Testis (tissue), 3 donors: ENCODE results near the gene ASCL4. TPM values are rescaled to one million over a fixed set of nuclear protein-coding genes. Genes with fewer than 3 reads are reported as not detected.

Experiments used
- DNase-seq: peaks from one replicate; pipeline ENCODE4 v3.0.0-alpha.2; 2019
- H3K27ac ChIP-seq, 2 donors: fragments of 200-600 bp; sonication (generic); one replicate each; pipeline ENCODE4 v1.5.1; 2019
- H3K27me3 ChIP-seq: fragments of 200-600 bp; sonication (generic); one replicate; pipeline ENCODE4 v1.5.1; 2019
- H3K36me3 ChIP-seq: fragments of 200-600 bp; sonication (generic); one replicate; pipeline ENCODE4 v1.5.1; 2017; ENCODE audit warnings: low read depth; ENCODE audit errors: missing control alignments
- H3K4me1 ChIP-seq: fragments of 200-600 bp; sonication (generic); one replicate; pipeline ENCODE4 v1.5.1; 2019
- H3K4me3 ChIP-seq, 2 donors: fragments of 200-600 bp; sonication (generic); one replicate each; pipeline ENCODE4 v1.5.1; 2017 to 2019
- H3K9me3 ChIP-seq: fragments of 200-600 bp; sonication (generic); one replicate; pipeline ENCODE4 v1.5.1; 2017
- POLR2A ChIP-seq: fragments of 450-650 bp; IDR thresholded peaks from one replicate; pipeline ENCODE4 v1.6.1; 2017; ENCODE audit warnings: antibody characterized with exemption, mild to moderate bottlenecking, moderate library complexity
- WGBS, 2 donors: methylation state at CpG; one replicate each; pipeline ENCODE4 v1.1.5; 2018; 5-methylcytosine and 5-hydroxymethylcytosine counted together
- intact Hi-C: fragments of 100-400 bp; cut with DNase I; formaldehyde crosslinking; loops from one replicate; pipeline ENCODE4 v1.15.1; 2023; ENCODE audit warnings: low total_unique reads
- polyA plus RNA-seq: library from polyadenylated mRNA; stranded (reverse); fragments of 350-450 nt; fragmentation: Illumina TruSeq; extraction: RNeasy Lipid Tissue Mini Kit (QIAGEN cat#74804); gene quantifications from one replicate; pipeline ENCODE4 v1.2.3, GENCODE V29; 2014; ENCODE audit warnings: low read depth, low replicate concordance; ENCODE audit not compliant: insufficient read depth
- total RNA-seq, 2 donors: library from RNA; depleted of rRNA; stranded (reverse); fragments of >200 nt; gene quantifications; one replicate each; pipeline ENCODE4 v1.2.3, GENCODE V29; 2016
- TF ChIP-seq, protein P1 (sequence below), 3 experiments: fragments of 450-650 bp in 2 of 3; fragments of 200-600 bp in 1 of 3; sonication (generic) in 1 of 3; IDR thresholded peaks; one replicate each; pipeline ENCODE4 v1.5.1; 2016 to 2019; ENCODE audit warnings: antibody characterized with exemption in 3 of 3, mild to moderate bottlenecking in 2 of 3, moderate library complexity in 1 of 3

ASCL4 gene
- total and polyA plus RNA-seq, 3 donors from 2014 or later, result 0.13 to 0.50 TPM; not detected in 1

DNA sequence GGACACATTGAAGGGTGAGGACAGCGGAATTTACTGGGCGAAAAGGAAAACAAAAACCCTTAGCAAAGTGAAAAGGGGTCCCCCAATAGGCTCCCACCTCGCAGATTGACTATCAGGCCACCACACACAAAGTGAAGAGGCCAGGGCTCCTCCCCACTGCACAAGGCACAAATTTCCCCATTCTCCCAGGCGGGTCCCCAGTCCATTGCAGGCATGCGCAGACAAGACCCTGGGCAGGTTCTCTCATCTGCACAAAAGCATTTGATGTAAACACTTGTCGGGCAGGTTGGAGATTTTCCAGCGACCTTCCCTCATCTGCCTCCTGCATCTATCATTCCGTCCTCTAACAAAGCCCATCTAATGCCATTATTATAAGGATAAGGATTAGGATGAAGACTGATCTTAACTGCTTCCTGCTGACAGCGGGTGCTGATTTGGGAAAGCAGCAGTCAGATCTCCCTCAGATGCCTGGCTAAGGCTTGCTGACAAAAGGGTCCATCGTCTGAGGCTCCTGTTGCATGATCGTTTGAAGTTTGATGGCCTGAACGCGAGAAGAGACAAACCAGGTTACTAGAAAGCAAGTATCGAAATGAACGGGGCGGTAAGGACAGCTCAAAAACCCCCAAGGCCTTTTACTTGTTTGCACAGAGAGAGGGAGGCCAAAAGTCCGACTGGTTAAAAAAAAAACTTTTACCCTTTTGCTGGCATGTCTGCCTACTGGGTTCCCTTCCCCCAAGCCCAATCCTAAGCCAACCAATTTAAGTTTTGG is 14.4 kb downstream of the ASCL4 start:
- Histone ChIP-seq H3K4me1 (no peaks in the 10 kb centered on the region), H3K27me3 (no peaks in the 10 kb centered on the region), H3K9me3 (no peaks in the 10 kb centered on the region), H3K27ac (no peak overlapping the region), H3K36me3 (no peaks in the 10 kb centered on the region), H3K4me3 (no peak overlapping the region)
- WGBS, 2 donors, result 78 to 84% methylated on average over 17 of the region's 17 CpGs
- intact Hi-C loops, result no loop called here
- TF ChIP-seq POLR2A, result no peak
- TF ChIP-seq, protein P1, sequence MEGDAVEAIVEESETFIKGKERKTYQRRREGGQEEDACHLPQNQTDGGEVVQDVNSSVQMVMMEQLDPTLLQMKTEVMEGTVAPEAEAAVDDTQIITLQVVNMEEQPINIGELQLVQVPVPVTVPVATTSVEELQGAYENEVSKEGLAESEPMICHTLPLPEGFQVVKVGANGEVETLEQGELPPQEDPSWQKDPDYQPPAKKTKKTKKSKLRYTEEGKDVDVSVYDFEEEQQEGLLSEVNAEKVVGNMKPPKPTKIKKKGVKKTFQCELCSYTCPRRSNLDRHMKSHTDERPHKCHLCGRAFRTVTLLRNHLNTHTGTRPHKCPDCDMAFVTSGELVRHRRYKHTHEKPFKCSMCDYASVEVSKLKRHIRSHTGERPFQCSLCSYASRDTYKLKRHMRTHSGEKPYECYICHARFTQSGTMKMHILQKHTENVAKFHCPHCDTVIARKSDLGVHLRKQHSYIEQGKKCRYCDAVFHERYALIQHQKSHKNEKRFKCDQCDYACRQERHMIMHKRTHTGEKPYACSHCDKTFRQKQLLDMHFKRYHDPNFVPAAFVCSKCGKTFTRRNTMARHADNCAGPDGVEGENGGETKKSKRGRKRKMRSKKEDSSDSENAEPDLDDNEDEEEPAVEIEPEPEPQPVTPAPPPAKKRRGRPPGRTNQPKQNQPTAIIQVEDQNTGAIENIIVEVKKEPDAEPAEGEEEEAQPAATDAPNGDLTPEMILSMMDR (IDR thresholded peaks at IDR 0.05), result no peak
- DNase-seq, result no peak

DNA sequence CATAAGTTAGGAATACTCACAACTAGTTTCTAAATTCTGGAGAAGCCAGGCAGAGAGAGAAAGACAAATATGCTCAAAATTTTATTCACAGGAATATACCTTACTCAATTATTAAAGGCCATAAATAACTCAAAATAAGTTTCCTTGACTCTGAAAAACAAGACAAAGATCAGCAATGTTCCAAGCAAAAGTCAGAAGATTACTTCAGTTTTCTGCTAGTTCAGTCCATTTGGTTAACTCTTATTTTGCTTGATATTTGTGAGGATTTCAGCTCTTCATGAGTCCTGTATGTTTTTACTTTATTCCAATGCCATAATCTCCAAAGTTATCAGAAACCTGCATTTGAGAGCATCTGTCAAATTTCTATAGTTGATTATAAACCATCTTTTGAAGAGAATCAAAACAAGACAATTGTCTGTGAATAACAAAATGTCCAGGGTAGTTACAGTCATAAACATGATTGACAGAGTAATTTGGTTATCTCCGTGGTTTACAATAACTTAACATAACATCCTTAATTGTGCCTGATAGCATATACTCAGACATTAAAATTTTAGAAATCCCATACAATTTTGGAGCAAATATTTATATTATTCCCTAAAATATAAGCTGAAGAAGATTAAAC is 17.1 kb downstream of the ASCL4 start:
- no peak overlapping the region for H3K27ac ChIP-seq
- intact Hi-C loops, result no loop called here
- no peak overlapping the region for H3K4me3 ChIP-seq
- H3K27me3 ChIP-seq, result no peaks in the 10 kb centered on the region
- no peak for DNase-seq
- no peaks in the 10 kb centered on the region for H3K9me3 ChIP-seq
- TF ChIP-seq POLR2A, result no peak
- TF ChIP-seq, protein P1 (IDR thresholded peaks at IDR 0.05), result no peak
- H3K36me3 ChIP-seq, result no peaks in the 10 kb centered on the region
- no peaks in the 10 kb centered on the region for H3K4me1 ChIP-seq
- WGBS, 2 donors, result 66 to 79% methylated on average over 1 of the region's 1 CpG

DNA sequence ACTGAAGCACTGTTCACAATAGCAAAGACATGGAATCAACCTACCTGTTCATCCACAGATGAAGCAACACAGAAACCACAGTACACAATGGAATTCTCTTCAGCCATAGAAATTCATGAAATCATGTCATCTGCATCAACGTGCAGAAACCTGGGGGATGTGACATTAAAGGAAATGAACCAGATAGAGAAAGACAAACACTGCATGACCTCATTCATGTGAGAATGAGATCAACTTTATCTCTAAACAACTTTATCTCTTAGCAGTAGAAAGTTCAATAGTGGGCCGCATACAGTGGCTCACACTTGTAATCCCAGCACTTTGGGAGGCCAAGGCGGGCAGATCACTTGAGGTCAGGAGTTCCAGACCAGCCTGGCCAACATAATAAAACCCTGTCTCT is 19.9 kb downstream of the ASCL4 start:
- no peak overlapping the region for H3K4me3 ChIP-seq
- H3K36me3 ChIP-seq, result no peaks in the 10 kb centered on the region
- H3K27me3 ChIP-seq, result no peaks in the 10 kb centered on the region
- no peak overlapping the region for H3K27ac ChIP-seq
- DNase-seq, result no peak
- H3K9me3 ChIP-seq, result no peaks in the 10 kb centered on the region
- intact Hi-C loops, result no loop called here
- no peaks in the 10 kb centered on the region for H3K4me1 ChIP-seq
- WGBS, 2 donors, result 67 to 68% methylated on average over 3 of the region's 3 CpGs
- TF ChIP-seq, protein P1 (IDR thresholded peaks at IDR 0.05), result no peak
- TF ChIP-seq POLR2A, result no peak

DNA sequence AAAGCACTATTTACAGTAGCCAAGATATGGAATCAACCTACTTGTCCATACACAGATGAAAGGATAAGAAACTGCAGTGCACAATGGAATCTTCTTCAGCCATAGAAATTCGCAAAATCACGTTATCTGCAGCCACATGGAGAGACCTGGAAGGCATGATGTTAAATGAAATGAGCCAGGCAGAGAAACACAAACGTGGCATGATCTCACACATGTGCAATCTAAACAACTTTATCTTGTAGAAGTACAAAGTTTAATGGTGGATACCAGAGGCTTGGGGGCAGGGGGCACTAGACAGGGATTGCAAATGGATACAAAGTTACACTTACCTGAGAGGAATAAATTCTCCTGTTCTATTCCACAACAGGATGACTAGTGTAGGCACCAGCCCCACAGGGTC is 24.1 kb downstream of the ASCL4 start:
- Histone ChIP-seq H3K36me3 (no peaks in the 10 kb centered on the region), H3K4me1 (no peaks in the 10 kb centered on the region), H3K27me3 (no peaks in the 10 kb centered on the region), H3K9me3 (no peaks in the 10 kb centered on the region), H3K4me3 (no peak overlapping the region), H3K27ac (no peak overlapping the region)
- 68 to 73% methylated on average over 3 of the region's 3 CpGs for WGBS, 2 donors
- no peak for TF ChIP-seq POLR2A
- TF ChIP-seq, protein P1 (IDR thresholded peaks at IDR 0.05), result no peak
- intact Hi-C loops, result no loop called here
- no peak for DNase-seq
